ENCODE data around the gene PARD3B. TPM values are rescaled to one million over a fixed set of nuclear protein-coding genes. Genes with fewer than 3 reads are reported as not detected.

Gene PARD3B
- total and polyA plus RNA-seq, 2 of the 8 experiments (the other 6 are each of a cell fraction or from before 2014, with no cell fraction given) = 1.2 to 5.7 TPM

DNA sequence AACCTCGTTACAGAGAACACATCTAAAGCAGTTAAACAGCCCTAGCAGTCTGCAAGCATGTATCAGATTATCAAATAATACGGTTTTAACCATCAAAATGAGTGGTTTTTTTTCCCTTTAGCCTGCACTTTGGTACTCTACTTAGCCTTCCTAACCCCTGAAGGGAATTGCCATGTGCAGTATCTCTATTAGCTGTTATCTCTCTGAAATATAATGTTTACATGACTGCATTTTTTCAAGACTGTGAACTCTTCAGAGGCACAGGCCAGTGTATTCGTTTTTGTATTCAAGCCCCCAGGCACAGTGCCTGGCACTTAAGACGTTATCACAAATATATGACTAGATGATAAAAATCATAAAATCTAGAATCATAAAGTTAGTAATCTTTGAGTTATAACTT lies 509.5 kb downstream of the PARD3B start (continued):
- TF ChIP-seq, protein P1, sequence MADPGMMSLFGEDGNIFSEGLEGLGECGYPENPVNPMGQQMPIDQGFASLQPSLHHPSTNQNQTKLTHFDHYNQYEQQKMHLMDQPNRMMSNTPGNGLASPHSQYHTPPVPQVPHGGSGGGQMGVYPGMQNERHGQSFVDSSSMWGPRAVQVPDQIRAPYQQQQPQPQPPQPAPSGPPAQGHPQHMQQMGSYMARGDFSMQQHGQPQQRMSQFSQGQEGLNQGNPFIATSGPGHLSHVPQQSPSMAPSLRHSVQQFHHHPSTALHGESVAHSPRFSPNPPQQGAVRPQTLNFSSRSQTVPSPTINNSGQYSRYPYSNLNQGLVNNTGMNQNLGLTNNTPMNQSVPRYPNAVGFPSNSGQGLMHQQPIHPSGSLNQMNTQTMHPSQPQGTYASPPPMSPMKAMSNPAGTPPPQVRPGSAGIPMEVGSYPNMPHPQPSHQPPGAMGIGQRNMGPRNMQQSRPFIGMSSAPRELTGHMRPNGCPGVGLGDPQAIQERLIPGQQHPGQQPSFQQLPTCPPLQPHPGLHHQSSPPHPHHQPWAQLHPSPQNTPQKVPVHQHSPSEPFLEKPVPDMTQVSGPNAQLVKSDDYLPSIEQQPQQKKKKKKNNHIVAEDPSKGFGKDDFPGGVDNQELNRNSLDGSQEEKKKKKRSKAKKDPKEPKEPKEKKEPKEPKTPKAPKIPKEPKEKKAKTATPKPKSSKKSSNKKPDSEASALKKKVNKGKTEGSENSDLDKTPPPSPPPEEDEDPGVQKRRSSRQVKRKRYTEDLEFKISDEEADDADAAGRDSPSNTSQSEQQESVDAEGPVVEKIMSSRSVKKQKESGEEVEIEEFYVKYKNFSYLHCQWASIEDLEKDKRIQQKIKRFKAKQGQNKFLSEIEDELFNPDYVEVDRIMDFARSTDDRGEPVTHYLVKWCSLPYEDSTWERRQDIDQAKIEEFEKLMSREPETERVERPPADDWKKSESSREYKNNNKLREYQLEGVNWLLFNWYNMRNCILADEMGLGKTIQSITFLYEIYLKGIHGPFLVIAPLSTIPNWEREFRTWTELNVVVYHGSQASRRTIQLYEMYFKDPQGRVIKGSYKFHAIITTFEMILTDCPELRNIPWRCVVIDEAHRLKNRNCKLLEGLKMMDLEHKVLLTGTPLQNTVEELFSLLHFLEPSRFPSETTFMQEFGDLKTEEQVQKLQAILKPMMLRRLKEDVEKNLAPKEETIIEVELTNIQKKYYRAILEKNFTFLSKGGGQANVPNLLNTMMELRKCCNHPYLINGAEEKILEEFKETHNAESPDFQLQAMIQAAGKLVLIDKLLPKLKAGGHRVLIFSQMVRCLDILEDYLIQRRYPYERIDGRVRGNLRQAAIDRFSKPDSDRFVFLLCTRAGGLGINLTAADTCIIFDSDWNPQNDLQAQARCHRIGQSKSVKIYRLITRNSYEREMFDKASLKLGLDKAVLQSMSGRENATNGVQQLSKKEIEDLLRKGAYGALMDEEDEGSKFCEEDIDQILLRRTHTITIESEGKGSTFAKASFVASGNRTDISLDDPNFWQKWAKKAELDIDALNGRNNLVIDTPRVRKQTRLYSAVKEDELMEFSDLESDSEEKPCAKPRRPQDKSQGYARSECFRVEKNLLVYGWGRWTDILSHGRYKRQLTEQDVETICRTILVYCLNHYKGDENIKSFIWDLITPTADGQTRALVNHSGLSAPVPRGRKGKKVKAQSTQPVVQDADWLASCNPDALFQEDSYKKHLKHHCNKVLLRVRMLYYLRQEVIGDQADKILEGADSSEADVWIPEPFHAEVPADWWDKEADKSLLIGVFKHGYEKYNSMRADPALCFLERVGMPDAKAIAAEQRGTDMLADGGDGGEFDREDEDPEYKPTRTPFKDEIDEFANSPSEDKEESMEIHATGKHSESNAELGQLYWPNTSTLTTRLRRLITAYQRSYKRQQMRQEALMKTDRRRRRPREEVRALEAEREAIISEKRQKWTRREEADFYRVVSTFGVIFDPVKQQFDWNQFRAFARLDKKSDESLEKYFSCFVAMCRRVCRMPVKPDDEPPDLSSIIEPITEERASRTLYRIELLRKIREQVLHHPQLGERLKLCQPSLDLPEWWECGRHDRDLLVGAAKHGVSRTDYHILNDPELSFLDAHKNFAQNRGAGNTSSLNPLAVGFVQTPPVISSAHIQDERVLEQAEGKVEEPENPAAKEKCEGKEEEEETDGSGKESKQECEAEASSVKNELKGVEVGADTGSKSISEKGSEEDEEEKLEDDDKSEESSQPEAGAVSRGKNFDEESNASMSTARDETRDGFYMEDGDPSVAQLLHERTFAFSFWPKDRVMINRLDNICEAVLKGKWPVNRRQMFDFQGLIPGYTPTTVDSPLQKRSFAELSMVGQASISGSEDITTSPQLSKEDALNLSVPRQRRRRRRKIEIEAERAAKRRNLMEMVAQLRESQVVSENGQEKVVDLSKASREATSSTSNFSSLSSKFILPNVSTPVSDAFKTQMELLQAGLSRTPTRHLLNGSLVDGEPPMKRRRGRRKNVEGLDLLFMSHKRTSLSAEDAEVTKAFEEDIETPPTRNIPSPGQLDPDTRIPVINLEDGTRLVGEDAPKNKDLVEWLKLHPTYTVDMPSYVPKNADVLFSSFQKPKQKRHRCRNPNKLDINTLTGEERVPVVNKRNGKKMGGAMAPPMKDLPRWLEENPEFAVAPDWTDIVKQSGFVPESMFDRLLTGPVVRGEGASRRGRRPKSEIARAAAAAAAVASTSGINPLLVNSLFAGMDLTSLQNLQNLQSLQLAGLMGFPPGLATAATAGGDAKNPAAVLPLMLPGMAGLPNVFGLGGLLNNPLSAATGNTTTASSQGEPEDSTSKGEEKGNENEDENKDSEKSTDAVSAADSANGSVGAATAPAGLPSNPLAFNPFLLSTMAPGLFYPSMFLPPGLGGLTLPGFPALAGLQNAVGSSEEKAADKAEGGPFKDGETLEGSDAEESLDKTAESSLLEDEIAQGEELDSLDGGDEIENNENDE (IDR thresholded peaks at IDR 0.05; ENCODE audit: insufficient replicate concordance, low read length) = no peak
- TF ChIP-seq SIX5 (IDR thresholded peaks at IDR 0.05; ENCODE audit: low read depth, low read length) (no peak), GABPA (IDR thresholded peaks at IDR 0.05; ENCODE audit: borderline replicate concordance, insufficient read depth, low read length) (no peak), CEBPB (IDR thresholded peaks at IDR 0.05; ENCODE audit: low read depth, low read length) (no peak), SUZ12 (IDR thresholded peaks at IDR 0.05; ENCODE audit: low read length) (no peak), HDAC2 (IDR thresholded peaks at IDR 0.05; ENCODE audit: borderline replicate concordance in 1 of 2, low read depth in 2 of 2, low read length in 2 of 2) (no peak), KDM1A (IDR thresholded peaks at IDR 0.05; ENCODE audit: borderline replicate concordance, low read length) (no peak), ASH2L (IDR thresholded peaks at IDR 0.05; ENCODE audit: low read length) (no peak), BRCA1 (IDR thresholded peaks at IDR 0.05; ENCODE audit: low read depth, low read length) (no peak)
- TF ChIP-seq, protein P2, sequence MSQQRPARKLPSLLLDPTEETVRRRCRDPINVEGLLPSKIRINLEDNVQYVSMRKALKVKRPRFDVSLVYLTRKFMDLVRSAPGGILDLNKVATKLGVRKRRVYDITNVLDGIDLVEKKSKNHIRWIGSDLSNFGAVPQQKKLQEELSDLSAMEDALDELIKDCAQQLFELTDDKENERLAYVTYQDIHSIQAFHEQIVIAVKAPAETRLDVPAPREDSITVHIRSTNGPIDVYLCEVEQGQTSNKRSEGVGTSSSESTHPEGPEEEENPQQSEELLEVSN (IDR thresholded peaks at IDR 0.05) = no peak

Data from H1 (cell line).